Measurements from ENCODE around the gene KIAA1217. TPM values are rescaled to one million over a fixed set of nuclear protein-coding genes. Genes with fewer than 3 reads are reported as not detected.
"Not testable (repeated sequence)": the region's sequence is repeated elsewhere in the genome, so short reads cannot be mapped to it uniquely, and the experiment has no call there.

The KIAA1217 gene
- polyA plus RNA-seq, 2 donors, result 18.3 to 22.2 TPM

DNA sequence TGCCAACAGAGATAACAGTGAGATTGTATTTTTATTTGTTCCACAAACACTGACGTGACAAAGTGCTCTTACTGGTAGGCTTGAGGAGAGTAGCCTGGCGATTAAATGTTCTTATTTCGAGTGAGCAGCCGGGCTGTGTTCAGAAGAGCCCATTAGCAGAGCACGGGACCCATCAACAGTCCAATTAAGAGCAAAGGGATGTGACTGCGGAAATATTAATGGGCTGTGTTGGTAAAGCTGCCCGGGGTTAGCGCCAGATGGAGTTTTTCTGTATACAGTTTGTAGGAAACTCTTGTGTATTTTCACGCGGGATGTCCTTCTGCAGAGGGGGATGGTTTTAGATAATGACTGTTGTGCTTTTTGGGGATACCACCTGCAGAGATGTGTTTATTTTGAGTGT is 104.3 kb downstream of the KIAA1217 start:
- H3K4me1 ChIP-seq (ENCODE audit: control insufficient read depth in 2 of 2, insufficient read depth in 2 of 2, low read length in 1 of 2), result no peaks in the 10 kb centered on the region
- 77 to 86% methylated on average over 10 of the region's 10 CpGs for WGBS, 2 donors
- no peak overlapping the region for H3K4me3 ChIP-seq (ENCODE audit: low read depth in 1 of 2, low read length in 2 of 2)
- H3K27ac ChIP-seq (ENCODE audit: low read depth in 2 of 2, low read length in 1 of 2), result no peak overlapping the region
- H3K36me3 ChIP-seq (ENCODE audit: control insufficient read depth in 2 of 2, insufficient read depth in 2 of 2, low read length in 1 of 2), result peaks cover 0 to 3% of the 10 kb centered on the region in 2 donors
- H3K9me3 ChIP-seq (ENCODE audit: control insufficient read depth in 2 of 2, insufficient read depth in 1 of 2, low read depth in 1 of 2, low read length in 1 of 2), result no peaks in the 10 kb centered on the region
- H3K27me3 ChIP-seq (ENCODE audit: control insufficient read depth in 1 of 2, insufficient read depth in 2 of 2, low read length in 2 of 2), result no peaks in the 10 kb centered on the region

DNA sequence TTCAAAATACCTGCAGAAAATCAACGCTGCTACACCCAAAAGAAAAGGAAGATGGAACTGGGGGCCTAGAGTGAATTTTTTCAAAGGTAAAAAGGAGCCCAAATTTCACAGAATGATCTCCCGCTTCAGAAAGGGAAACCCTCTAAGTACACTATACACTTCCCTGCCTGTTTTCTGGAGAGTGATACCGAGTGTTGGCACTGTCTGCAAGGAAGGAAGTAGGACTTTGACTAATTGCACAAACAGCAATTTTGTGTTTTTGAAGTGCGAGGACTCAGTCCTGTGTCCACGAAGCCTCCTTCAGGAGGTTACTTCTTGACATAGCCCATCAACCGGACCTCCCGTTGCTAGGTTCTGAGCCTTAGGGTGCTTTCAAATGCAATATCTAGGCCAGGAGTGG is 106.3 kb downstream of the KIAA1217 start:
- H3K27ac ChIP-seq (ENCODE audit: low read depth in 2 of 2, low read length in 1 of 2), result no peak overlapping the region

DNA sequence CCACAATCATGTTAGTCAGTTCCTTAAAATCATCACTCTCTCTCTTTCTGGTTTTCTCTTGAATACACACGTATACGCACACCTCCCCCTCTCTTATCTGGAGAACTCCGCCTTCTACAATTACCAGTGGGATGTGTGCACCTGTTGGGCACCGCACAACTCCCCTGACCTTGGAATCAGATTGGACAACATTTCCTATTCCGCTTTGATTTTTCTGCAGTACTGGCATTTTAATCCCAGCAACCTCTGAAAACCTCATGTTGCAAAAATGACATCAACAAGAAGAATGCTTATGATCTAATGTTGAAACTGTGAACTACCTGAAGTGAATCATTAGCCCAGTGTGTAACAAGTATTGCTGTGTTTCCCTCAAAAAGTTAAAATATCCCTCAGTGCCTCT is 109.6 kb downstream of the KIAA1217 start:
- no peaks in the 10 kb centered on the region for H3K27me3 ChIP-seq (ENCODE audit: control insufficient read depth in 1 of 2, insufficient read depth in 2 of 2, low read length in 2 of 2)
- H3K4me1 ChIP-seq (ENCODE audit: control insufficient read depth in 2 of 2, insufficient read depth in 2 of 2, low read length in 1 of 2), result peaks cover 0 to 2% of the 10 kb centered on the region in 2 donors
- no peaks in the 10 kb centered on the region for H3K9me3 ChIP-seq (ENCODE audit: control insufficient read depth in 2 of 2, insufficient read depth in 1 of 2, low read depth in 1 of 2, low read length in 1 of 2)
- no peak overlapping the region for H3K4me3 ChIP-seq (ENCODE audit: low read depth in 1 of 2, low read length in 2 of 2)
- WGBS, 2 donors, result 61 to 94% methylated on average over 5 of the region's 5 CpGs
- H3K27ac ChIP-seq (ENCODE audit: low read depth in 2 of 2, low read length in 1 of 2), result peak overlapping the region in 1 of 2 donors; percentile 38
- no peaks in the 10 kb centered on the region for H3K36me3 ChIP-seq (ENCODE audit: control insufficient read depth in 2 of 2, insufficient read depth in 2 of 2, low read length in 1 of 2)

More for the DNA sequence above, 106.3 kb downstream of the KIAA1217 start:
- H3K4me3 ChIP-seq (ENCODE audit: low read depth in 1 of 2, low read length in 2 of 2), result no peak overlapping the region
- no peaks in the 10 kb centered on the region for H3K9me3 ChIP-seq (ENCODE audit: control insufficient read depth in 2 of 2, insufficient read depth in 1 of 2, low read depth in 1 of 2, low read length in 1 of 2)
- WGBS, 2 donors, result 82 to 88% methylated on average over 7 of the region's 7 CpGs
- peaks cover 0 to 2% of the 10 kb centered on the region in 2 donors for H3K4me1 ChIP-seq (ENCODE audit: control insufficient read depth in 2 of 2, insufficient read depth in 2 of 2, low read length in 1 of 2)
- H3K27me3 ChIP-seq (ENCODE audit: control insufficient read depth in 1 of 2, insufficient read depth in 2 of 2, low read length in 2 of 2), result no peaks in the 10 kb centered on the region
- H3K36me3 ChIP-seq (ENCODE audit: control insufficient read depth in 2 of 2, insufficient read depth in 2 of 2, low read length in 1 of 2), result peaks cover 0 to 3% of the 10 kb centered on the region in 2 donors

DNA sequence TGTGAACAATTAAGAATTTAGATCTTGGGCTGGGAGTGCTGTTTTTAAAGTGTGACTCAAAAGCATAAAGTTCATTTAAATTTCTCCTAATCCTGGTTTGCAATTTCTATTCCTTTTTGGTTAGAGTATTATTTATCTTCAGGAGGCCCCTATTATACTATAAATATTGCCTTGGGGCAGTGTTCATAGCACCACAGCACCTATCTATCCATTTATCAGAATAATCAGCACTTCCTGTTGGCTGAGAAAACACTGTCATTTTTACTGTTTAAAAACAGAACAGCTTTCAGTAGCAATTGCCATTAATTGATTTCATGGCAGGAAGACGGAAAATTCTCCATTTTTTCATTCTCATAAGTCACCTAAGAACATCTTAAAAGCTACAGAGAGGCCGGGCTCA is 111.4 kb downstream of the KIAA1217 start:
- 64 to 80% methylated on average over 2 of the region's 2 CpGs for WGBS, 2 donors
- peaks cover 0 to 5% of the 10 kb centered on the region in 2 donors for H3K4me1 ChIP-seq (ENCODE audit: control insufficient read depth in 2 of 2, insufficient read depth in 2 of 2, low read length in 1 of 2)

DNA sequence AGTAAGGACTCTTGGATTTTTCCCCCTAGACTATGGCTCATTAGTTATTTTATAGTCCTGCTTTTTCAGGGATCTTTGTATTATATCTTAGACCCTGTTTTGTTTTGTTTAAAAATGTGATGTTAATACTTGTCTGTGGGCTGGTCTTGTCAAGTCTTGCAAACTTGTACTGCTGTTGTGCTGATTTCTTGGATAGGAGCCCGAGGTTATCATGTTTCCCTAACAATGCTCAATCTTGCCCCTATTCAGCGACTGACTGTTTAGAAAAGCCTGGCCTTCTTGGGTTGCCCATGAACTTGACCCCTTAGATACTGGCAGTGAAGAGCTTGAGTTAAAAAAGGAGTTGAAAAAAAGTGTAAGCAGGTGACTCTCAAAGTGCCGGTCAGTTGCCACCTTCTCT is 115.7 kb downstream of the KIAA1217 start:
- 31 to 37% methylated on average over 3 of the region's 3 CpGs for WGBS, 2 donors
- Histone ChIP-seq H3K36me3 (ENCODE audit: control insufficient read depth in 2 of 2, insufficient read depth in 2 of 2, low read length in 1 of 2) (peaks cover 0 to 2% of the 10 kb centered on the region in 2 donors), H3K9me3 (ENCODE audit: control insufficient read depth in 2 of 2, insufficient read depth in 1 of 2, low read depth in 1 of 2, low read length in 1 of 2) (no peaks in the 10 kb centered on the region), H3K4me1 (ENCODE audit: control insufficient read depth in 2 of 2, insufficient read depth in 2 of 2, low read length in 1 of 2) (peaks cover 0 to 2% of the 10 kb centered on the region in 2 donors), H3K4me3 (ENCODE audit: low read depth in 1 of 2, low read length in 2 of 2) (no peak overlapping the region), H3K27me3 (ENCODE audit: control insufficient read depth in 1 of 2, insufficient read depth in 2 of 2, low read length in 2 of 2) (no peaks in the 10 kb centered on the region), H3K27ac (ENCODE audit: low read depth in 2 of 2, low read length in 1 of 2) (peak overlapping the region; percentile 17 to 24)

More for the DNA sequence above, 111.4 kb downstream of the KIAA1217 start:
- Histone ChIP-seq H3K9me3 (ENCODE audit: control insufficient read depth in 2 of 2, insufficient read depth in 1 of 2, low read depth in 1 of 2, low read length in 1 of 2) (no peaks in the 10 kb centered on the region), H3K27ac (ENCODE audit: low read depth in 2 of 2, low read length in 1 of 2) (no peak overlapping the region), H3K27me3 (ENCODE audit: control insufficient read depth in 1 of 2, insufficient read depth in 2 of 2, low read length in 2 of 2) (no peaks in the 10 kb centered on the region), H3K4me3 (ENCODE audit: low read depth in 1 of 2, low read length in 2 of 2) (no peak overlapping the region), H3K36me3 (ENCODE audit: control insufficient read depth in 2 of 2, insufficient read depth in 2 of 2, low read length in 1 of 2) (peaks cover 0 to 2% of the 10 kb centered on the region in 2 donors)

DNA sequence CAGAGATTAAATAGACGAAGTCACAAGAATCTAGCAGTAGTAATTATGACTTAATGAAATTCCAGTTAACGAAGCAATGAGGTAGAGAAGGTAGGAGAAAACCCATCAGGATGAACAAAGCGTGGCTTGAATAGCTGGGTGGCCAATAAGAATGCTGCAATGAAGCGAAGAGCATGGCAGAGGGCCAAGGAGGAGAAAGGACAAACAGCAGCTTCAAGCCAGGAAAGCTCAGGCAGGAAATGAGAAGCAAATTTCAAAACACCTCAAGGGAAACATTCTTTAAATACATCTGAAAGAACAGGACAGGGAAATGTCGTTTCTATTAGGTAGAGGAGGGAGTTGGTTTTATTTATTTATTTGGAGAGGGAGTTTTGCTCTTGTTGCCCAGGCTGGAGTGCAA is 122.5 kb downstream of the KIAA1217 start:
- 31 to 34% methylated on average over 5 of the region's 5 CpGs for WGBS, 2 donors
- Histone ChIP-seq H3K9me3 (ENCODE audit: control insufficient read depth in 2 of 2, insufficient read depth in 1 of 2, low read depth in 1 of 2, low read length in 1 of 2) (no peaks in the 10 kb centered on the region), H3K27ac (ENCODE audit: low read depth in 2 of 2, low read length in 1 of 2) (peak overlapping the region in 1 of 2 donors; percentile 17), H3K27me3 (ENCODE audit: control insufficient read depth in 1 of 2, insufficient read depth in 2 of 2, low read length in 2 of 2) (no peaks in the 10 kb centered on the region), H3K4me1 (ENCODE audit: control insufficient read depth in 2 of 2, insufficient read depth in 2 of 2, low read length in 1 of 2) (no peaks in the 10 kb centered on the region), H3K36me3 (ENCODE audit: control insufficient read depth in 2 of 2, insufficient read depth in 2 of 2, low read length in 1 of 2) (no peaks in the 10 kb centered on the region), H3K4me3 (ENCODE audit: low read depth in 1 of 2, low read length in 2 of 2) (no peak overlapping the region)

DNA sequence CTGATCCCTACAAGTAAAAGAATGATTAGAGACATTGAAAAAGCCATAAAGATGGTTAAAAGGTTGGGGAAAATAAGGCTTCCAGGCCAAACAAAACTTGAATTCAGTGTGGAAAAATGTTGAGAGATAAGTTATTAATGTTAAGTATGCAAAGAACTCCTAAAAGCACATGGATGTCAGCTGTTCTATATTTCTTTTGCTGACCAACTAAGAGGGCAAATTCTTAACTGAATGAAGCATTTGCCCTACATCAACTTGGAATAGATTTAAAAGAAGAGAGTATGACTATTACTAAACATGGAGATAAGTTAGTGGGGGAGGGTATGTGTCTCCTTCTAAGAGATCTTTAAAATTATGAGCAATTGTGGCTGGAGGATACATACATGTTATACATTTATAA is 124.8 kb downstream of the KIAA1217 start:
- H3K9me3 ChIP-seq (ENCODE audit: control insufficient read depth in 2 of 2, insufficient read depth in 1 of 2, low read depth in 1 of 2, low read length in 1 of 2), result no peaks in the 10 kb centered on the region
- no peak overlapping the region for H3K4me3 ChIP-seq (ENCODE audit: low read depth in 1 of 2, low read length in 2 of 2)
- H3K4me1 ChIP-seq (ENCODE audit: control insufficient read depth in 2 of 2, insufficient read depth in 2 of 2, low read length in 1 of 2), result no peaks in the 10 kb centered on the region
- H3K36me3 ChIP-seq (ENCODE audit: control insufficient read depth in 2 of 2, insufficient read depth in 2 of 2, low read length in 1 of 2), result no peaks in the 10 kb centered on the region
- H3K27me3 ChIP-seq (ENCODE audit: control insufficient read depth in 1 of 2, insufficient read depth in 2 of 2, low read length in 2 of 2), result no peaks in the 10 kb centered on the region
- no peak overlapping the region for H3K27ac ChIP-seq (ENCODE audit: low read depth in 2 of 2, low read length in 1 of 2)

DNA sequence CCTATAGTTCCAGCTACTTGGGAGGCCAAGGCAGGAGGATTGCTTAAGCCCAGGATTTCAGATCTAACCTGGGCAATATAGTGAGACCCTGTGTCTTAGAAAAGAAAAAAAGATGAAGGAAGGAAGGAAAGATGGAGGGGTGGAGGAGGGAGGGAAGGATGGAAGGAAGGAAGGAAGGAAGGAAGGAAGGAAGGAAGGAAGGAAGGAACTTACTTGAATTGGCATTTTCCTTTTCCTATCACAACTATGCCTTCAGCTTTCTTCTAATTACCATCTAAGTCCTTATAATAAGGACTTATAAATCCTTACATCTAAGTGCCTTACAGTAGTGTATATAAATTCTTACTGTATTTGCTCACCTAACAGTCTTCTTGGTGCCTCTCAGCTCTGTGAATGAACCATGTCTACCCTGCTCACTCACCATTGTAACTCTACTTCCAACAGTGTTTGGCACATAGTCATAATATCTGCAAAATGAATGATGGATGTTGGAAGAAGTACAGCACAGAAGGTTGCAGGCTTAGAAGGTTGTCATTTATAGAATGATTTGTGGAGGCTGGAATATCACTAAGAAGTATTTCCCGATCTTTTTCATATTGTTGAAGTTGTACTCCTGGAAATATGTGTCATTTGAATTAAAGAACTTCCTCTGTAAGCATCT is 125.5 kb downstream of the KIAA1217 start:
- Histone ChIP-seq H3K4me3 (ENCODE audit: low read depth in 1 of 2, low read length in 2 of 2) (no peak overlapping the region), H3K9me3 (ENCODE audit: control insufficient read depth in 2 of 2, insufficient read depth in 1 of 2, low read depth in 1 of 2, low read length in 1 of 2) (no peaks in the 10 kb centered on the region), H3K4me1 (ENCODE audit: control insufficient read depth in 2 of 2, insufficient read depth in 2 of 2, low read length in 1 of 2) (no peaks in the 10 kb centered on the region), H3K36me3 (ENCODE audit: control insufficient read depth in 2 of 2, insufficient read depth in 2 of 2, low read length in 1 of 2) (no peaks in the 10 kb centered on the region), H3K27ac (ENCODE audit: low read depth in 2 of 2, low read length in 1 of 2) (no peak overlapping the region), H3K27me3 (ENCODE audit: control insufficient read depth in 1 of 2, insufficient read depth in 2 of 2, low read length in 2 of 2) (no peaks in the 10 kb centered on the region)
- WGBS, 2 donors, result 54% methylated on average over 1 of the region's 1 CpG

DNA sequence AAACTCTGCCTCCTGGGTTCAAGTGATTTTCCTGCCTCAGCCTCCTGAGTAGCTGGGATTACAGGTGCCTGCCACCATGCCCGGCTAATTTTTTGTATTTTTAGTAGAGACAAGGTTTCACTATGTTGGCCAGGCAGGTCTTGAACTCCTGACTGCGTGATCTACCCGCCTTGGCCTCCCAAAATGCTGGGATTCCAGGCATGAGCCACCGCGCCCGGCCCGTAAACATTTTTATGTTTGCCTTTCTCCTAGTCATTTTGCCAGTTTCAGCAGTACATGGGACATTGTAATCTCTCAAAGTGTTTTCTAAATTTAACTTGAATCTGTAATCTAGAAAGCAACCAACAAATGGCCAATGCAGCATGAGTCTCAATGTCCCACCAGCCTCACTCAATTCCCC is 128.8 kb downstream of the KIAA1217 start:
- not testable (repeated sequence) for H3K27me3 ChIP-seq (ENCODE audit: control insufficient read depth in 1 of 2, insufficient read depth in 2 of 2, low read length in 2 of 2); H3K36me3 ChIP-seq (ENCODE audit: control insufficient read depth in 2 of 2, insufficient read depth in 2 of 2, low read length in 1 of 2); H3K4me1 ChIP-seq (ENCODE audit: control insufficient read depth in 2 of 2, insufficient read depth in 2 of 2, low read length in 1 of 2); H3K4me3 ChIP-seq (ENCODE audit: low read depth in 1 of 2, low read length in 2 of 2); H3K27ac ChIP-seq (ENCODE audit: low read depth in 2 of 2, low read length in 1 of 2); H3K9me3 ChIP-seq (ENCODE audit: control insufficient read depth in 2 of 2, insufficient read depth in 1 of 2, low read depth in 1 of 2, low read length in 1 of 2)
- 83 to 95% methylated on average over 7 of the region's 7 CpGs for WGBS, 2 donors

DNA sequence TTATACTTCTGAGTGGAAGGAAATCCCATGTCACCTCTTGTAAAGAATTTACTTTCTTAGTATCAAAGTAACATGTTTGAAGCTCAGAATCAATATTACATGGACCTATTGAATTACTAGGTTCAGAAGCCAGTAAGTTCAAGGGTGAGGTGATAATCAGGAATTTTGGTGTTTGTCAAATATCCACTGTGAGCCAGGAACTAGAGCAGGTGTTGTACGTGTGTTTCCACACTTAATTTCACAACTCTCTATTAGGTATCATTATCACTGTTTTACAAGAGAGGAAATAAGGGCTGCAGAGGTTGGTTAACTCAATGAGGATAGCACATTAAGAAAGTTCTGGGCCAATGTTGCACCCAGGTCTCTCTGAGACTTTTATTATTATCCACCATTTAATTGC is 130.4 kb downstream of the KIAA1217 start:
- H3K36me3 ChIP-seq (ENCODE audit: control insufficient read depth in 2 of 2, insufficient read depth in 2 of 2, low read length in 1 of 2), result no peaks in the 10 kb centered on the region
- no peak overlapping the region for H3K27ac ChIP-seq (ENCODE audit: low read depth in 2 of 2, low read length in 1 of 2)
- H3K9me3 ChIP-seq (ENCODE audit: control insufficient read depth in 2 of 2, insufficient read depth in 1 of 2, low read depth in 1 of 2, low read length in 1 of 2), result no peaks in the 10 kb centered on the region
- no peaks in the 10 kb centered on the region for H3K27me3 ChIP-seq (ENCODE audit: control insufficient read depth in 1 of 2, insufficient read depth in 2 of 2, low read length in 2 of 2)
- no peak overlapping the region for H3K4me3 ChIP-seq (ENCODE audit: low read depth in 1 of 2, low read length in 2 of 2)
- H3K4me1 ChIP-seq (ENCODE audit: control insufficient read depth in 2 of 2, insufficient read depth in 2 of 2, low read length in 1 of 2), result no peaks in the 10 kb centered on the region
- 76 to 96% methylated on average over 1 of the region's 1 CpG for WGBS, 2 donors

All from esophagus (tissue), 2 donors.